Forelimb muscle (tissue), 1 donor: Measurements from ENCODE around the gene ADGRD1. TPM values are rescaled to one million over a fixed set of nuclear protein-coding genes. Genes with fewer than 3 reads are reported as not detected.

ENCODE experiments used
- DNase-seq: peaks from one replicate; pipeline ENCODE4 v3.0.0-alpha.2; 2013; ENCODE audit warnings: low read depth
- polyA plus RNA-seq: library from polyadenylated mRNA; unstranded; fragments of 120-200 nt; gene quantifications from one replicate; pipeline ENCODE4 v1.2.1, GENCODE V29; 2013; ENCODE audit not compliant: insufficient read length

Gene ADGRD1
- polyA plus RNA-seq, 1 donor: 9.5 TPM

DNA sequence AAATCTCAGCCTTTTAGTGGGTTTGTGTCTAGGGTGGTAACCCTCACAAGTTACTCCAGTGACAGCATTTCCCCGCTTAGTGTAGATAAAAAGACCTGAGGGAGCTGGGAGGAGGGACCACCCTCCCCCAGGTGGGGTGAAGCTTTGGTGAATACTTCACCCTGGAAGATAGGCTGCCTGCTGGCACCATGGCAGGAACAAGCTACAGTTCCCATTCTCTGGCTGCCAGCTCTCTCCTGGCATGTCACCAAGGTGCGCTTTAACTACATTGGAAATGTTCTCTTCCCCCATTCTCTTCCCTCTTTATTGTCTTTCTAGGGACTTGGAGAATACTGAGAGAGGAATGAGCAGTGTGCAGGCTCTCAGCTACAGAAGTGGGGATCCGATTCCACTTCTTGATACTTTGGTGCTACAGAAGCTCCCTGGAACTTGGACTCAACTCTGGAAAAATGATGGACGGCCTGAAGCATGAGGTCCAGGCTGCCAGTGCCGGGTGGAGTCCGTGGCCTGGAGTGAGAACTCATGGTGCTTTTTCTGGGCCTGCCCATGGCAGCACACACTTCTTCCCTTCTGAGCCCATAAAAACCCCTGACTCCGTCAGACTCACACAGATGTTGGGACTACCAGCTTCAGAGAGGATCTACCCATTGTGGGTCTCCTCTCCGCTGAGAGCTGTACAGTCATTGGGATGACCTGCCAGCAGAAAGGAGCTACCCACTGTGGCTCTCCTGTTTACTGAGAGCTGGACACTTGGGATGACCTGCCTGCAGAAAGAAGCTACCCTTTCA lies 198.0 kb downstream of the ADGRD1 start:
- no peak for DNase-seq

DNA sequence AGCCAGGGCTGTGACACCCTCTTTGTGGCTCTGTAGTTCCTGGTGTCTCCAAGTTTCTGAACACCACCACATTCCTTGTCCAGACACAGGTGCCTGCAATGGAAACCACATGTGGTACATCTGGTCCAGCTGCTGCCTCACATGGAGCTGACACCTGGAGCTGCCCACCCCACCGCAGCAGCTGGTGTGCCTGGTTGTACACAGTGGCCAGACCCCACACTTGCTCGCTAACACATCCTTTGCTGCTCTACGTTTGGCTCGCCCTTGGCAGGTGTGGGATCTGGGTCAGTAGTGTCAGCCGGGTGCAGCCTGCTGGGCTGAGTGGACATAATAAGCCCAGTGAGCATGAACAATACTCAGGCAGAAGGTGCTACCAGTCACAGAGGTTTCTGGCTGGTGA lies 198.9 kb downstream of the ADGRD1 start:
- no peak for DNase-seq

DNA sequence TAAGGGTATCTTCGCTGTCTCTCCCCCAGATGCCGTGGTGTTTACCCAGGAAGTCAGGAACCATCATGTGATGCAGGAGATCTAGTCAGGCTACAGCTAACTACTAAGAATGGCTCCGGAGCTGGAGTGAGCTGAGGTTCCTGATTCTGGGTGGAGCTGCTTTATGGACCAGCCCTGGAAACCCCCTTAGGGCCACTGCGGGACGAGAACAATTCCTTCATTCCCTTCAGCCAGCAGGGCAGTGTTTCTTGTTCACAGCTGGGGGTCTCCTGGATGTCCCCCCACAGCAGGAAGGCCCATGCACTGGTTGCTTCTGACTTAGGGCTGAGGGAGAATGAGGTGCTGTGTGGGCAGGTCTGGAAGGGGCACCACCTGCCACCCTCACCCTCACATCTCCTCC lies 199.3 kb downstream of the ADGRD1 start:
- no peak for DNase-seq

DNA sequence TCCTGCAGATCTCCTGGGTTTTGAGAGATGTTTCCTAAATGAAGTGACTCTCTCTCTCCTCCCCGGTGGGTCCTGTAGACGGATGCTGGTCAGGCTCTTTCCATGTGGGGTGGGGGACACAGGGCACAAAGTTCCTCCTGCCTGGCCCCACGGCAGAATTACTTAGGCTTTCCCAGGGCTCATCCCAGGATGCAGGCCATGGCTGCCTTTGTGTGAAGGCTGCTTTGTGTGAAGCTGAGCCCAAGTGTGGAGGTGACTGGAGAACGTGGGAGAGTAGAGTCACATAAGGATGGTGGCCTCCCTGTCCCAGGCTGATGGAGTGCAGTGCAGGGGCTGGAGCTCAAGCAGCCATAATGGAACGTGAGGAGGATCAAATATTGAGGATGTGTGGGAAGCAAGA lies 200.2 kb downstream of the ADGRD1 start:
- DNase-seq: no peak

DNA sequence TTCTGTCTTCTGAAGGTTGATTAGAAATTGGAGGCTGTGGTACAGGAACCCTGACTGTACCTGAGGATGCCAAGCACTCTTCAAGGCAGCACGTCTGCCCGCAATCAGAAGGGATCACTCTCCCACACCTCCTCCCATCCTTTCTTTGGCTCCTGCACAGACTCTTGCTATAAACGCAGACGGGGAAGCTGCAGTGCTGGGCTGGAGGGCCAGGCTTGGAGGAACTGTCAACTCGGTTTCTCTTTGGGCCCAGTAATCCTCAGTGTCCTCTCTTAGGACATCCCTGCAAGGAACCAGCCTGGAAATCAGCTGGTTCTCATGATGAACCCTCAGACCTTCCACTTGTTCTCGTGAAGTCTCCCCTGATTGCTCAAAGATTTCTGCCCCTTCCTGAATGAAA lies 201.4 kb downstream of the ADGRD1 start:
- no peak for DNase-seq

DNA sequence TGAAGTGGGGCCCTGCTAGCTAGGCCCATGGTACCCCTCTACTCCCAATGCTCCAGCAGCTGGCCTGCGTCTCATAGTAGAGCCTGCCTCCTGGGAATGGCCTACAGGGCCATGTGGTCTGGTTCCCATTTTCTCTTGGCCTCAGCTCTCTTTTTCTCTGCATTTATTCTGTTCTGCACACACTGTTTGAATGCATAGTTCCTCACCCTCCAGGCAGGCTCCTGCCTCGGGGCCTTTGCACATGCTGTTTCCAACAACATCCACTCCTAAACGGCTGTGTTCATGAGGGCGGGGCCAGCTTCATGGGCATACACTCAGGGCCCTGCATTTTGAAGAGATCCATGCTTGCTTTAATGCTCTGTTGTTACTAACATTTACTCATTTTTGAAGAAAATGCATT lies 204.0 kb downstream of the ADGRD1 start:
- no peak for DNase-seq

DNA sequence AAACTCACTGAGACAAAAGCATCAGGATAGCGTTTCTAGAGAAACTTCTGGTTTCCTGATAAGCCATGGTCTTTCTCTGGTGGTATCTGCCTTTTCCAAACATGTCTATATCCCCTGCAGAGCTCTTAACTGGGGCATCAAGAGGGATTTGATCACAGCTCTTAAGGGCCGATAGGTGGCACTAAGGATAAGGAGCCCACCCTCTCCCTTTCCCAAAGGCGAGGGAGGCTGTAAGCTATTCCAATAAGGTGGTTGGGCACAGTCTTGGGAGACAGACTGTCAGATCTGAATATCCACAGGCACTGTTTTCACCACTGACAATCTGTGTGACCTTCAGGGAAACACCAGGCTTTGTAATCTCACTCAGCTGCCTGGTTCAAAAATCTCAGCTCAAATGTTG lies 206.0 kb downstream of the ADGRD1 start:
- DNase-seq: no peak

DNA sequence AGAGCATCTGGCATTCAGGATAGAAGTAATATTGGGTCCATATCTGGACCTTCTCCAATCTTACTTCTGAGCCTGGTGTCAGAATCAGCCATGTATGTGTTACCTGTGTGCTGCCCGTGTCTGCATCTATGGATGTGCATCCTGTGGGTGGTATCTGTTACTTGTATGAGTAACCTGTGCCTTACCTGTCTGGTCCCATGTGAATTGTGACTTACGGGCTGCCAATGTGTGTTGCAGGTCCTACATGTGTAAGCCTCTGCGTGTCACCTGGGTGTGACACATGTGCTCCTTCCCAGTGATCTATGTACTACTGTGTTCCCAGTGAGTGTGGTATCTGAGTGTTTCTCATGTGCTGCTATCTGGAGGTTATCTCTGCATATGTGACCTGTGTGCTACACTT lies 208.4 kb downstream of the ADGRD1 start:
- no peak for DNase-seq

DNA sequence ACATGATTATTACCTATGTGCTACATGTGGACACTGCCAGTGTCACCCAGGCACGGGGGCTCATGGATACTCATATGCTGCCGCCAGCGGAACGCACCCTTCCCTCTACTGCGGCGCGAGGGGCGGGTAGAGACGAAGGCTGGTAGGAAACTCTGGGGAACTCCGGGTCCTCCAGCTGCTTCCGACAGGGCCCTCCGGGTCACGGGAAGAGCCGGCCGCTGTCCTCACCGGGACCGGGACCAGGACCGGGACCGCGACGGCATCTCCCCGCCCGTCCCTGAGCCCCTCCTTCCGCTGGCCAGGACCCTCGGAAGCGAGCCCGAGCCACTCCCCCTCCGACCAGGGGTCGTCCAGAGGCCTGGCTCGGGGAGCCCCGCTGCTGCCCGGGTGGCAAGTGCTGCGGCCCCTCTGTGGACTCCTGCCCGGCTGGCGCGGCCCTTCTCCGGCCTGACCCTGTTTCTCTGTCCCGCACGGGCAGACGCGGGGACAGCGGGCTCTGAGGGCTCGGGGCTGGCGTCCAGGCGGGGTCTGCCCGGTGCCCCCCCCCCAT lies 209.6 kb downstream of the ADGRD1 start:
- no peak for DNase-seq

DNA sequence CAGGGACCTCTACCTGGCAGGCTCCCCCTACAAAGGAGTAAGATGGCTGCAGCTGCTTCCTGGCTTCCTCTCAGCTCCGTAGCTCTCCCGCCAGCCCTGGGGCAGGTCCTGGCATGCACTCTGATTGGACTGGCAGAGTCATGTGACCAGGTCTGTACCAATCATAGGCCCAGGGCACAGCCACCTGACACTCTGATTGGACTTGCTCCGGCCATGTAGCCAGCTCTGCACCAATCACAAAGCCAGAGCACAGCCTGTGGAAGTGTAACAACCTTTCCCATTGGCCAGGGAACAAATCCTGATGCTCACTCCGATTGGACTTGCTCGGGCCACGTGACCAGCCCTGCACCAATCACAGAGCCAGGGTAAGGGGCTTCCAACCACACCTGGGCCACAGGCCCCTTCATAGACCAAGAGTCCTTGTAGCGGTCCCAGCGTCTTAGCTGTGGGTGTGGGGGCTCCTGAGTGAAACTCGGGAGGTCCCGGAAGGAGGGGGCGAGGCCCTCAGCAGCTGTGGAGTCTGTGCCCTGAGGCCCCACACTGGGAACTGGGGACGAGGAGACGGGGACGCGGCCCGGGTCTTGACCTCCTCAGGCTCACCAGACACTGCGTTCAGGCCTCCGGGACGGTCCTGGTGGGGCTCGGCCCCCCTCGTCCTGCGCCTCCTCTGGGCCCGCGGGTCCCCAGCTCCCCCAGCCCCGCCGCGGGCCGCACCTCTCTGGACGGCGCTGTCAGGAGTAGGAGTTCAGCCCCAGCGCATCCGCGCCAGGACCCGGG lies 210.6 kb downstream of the ADGRD1 start:
- no peak for DNase-seq

DNA sequence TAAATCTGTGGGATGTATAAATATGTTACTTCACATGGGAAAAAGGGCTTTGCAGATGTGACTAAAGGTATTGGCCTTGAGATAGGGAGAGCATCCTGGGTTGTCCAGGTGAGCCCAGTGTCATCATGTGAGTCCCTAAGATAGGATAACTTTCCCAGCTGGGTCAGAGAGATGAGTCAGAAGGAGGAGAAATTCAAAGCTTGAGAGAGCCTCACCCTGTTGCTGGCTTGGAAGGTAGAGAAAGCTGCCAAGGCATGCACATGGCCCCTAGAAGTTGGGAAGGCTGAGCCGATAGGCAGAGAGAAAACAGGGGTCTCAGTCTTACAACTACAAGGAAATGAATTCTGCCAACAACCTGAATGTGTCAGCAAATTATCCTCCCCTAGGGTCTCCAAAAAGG lies 213.0 kb downstream of the ADGRD1 start:
- DNase-seq: no peak

DNA sequence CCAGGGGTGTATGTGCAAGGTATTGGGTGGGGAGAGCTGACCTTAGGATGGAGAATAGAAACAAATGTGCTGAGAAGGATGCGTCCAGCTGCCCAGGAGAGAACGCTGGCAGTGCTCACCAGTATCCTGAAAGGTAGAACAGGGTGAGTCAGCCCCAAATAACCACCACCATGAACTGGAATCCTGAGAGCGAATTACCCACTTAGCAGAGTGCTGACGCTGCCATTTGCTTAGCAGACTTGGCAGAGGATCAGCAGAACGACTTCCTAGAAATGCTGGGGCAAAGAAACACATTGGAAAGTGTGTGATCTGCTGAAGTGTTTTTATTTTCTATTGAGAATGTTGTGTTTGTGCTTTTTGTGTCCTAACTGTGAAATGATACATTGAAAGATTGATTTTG lies 213.6 kb downstream of the ADGRD1 start:
- DNase-seq: no peak

DNA sequence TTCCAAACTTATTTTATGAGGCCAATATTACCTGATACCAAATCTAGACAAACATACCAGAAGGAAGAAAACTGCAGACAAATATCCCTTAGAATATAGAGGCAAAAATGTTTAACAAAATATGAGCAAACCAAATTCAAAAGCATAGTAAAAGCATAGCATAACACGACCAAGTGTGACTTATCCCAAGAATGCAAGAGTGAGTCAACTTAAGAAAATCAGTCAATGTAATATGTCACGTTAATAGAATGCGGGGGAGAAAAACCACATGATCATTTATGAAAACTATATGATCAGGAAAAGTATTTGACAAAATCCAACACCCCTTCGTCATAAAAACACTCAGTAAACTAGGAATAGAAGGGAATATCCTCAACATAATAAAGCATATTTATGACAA lies 217.3 kb downstream of the ADGRD1 start:
- DNase-seq: no peak

DNA sequence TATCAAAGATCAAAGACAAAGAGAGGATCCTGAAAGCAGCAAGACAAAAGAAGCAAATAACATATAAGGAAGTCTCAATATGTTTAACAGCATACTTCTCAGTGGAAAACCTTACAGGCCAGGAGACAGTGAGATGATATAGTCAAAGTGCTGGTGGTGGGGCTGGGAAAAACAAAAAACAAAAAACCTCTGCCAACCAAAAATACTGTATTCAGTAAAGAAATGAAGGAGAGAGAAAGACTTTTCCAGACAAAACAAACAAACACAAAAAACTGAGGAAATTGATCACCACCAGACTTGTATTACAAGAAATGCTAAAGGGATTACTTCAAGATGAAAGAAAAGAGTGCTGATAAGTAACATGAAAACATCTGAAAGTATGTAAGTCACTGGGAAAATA lies 221.2 kb downstream of the ADGRD1 start:
- no peak for DNase-seq

DNA sequence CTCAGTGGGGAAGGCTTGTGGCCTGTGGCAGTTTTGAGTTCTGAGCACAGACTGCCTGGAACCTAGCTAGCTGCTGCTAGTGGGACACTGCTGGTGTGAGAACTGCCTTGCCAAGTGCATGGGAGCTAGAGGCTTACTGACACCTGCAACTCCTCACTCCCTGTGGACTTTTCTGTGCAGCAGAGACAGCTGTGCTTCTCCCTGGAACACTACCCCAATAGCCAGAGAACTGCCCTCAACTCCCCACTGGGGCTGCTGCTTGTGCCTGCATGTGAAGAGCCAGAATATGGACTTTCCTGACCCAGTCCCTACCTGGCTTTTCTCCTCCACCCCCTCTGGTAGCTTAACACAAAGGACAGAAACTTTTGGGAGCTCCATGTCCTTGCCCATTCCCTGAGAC lies 222.6 kb downstream of the ADGRD1 start:
- no peak for DNase-seq

DNA sequence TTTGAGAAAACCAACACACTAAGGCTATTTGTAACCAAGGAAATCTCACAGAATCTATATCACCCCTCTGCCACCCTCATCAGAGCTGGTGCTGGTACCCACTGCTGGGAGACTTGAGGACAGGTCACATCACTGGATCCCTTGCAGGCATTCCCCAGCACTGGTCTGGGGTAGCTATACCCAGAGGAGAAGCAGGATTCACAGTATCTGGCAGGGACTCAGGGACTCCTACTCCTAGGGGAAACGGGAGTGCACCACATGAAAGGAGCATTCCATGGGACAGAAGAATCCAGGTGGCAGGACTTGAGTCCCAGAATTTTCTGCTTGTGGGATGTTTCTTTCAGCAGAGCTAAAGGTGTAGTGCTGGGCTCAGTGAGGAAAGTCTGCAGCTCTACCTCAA lies 223.2 kb downstream of the ADGRD1 start:
- DNase-seq: no peak

DNA sequence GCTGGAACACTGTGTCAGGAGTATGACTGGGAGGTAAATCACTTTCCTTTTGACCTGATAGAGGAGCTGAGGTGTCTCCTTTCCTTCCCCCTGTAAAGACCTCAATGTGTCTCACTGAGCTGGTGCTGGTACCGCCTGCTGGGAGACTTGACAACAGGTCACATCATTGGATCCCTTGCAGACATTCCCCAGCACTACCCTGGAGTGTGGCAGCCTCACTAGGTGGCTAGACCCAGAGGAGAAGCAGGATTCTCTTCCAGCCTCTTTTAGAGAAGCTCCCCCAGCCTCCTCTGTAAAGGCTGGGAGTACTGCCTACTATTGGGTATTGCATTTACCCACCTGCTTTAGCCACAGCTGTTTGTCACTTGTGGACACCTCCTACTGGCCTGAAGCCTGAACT lies 223.9 kb downstream of the ADGRD1 start:
- DNase-seq: no peak

DNA sequence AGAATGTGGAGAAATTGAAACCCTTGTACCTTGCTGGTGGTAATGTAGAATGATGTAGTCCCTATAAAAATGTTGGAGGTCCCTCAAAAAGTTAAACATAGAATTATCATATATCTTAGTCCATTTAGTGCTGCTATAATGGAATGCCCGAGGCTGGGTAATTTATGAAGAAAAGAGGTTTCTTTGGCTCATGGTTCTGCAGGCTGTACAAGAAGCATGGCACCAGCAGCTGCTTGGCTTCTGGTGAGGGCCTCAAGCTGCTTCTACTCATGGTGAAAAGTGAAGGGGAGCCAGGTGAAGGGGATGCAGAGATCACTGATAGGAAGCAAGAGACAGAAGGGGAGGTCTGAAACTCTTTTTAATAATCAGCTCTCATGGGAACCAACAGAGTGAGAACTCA lies 233.9 kb downstream of the ADGRD1 start:
- no peak for DNase-seq

DNA sequence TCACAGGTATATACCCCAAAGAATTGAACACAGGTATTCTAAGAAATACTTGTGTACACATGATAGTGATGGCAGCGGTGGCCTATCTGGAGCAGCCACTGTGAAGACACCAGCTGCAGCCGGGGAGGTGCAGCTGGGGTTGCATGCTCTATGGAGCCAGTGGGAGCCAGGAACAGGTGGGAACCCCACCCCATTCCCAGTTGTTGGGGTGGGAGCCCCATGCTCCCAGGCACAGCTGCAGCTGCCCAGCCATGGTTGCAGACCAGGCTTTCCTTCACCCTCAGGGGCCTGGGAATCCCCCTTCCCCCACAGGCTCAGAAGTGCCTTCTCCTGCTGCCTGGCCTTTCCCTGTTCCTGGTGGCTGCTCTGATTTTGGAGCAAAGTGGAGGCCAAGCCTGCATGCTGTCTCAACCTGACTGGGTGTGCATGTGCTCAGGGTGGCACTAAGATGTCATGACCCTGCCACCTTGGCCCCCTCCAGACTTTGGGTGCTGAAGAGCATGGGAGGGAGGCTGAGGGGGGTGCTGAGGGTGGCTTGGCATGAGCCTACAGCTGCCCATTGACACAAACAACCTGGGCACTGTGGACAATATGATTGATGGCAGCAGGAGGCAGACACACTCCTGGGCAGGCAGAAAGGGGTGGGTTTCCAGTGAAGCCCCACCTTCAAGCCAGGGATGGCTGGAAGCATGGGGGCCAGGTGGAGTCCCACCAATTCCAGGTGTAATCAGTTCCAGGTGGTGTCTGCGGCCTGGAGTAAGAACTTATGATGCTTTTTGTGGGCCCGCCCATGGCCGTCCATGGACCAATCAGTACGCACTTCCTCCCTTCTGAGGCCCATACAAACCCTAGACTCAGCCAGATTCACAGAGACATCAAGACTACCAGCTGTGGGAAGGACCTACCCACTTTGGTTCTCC lies 234.7 kb downstream of the ADGRD1 start:
- no peak for DNase-seq

DNA sequence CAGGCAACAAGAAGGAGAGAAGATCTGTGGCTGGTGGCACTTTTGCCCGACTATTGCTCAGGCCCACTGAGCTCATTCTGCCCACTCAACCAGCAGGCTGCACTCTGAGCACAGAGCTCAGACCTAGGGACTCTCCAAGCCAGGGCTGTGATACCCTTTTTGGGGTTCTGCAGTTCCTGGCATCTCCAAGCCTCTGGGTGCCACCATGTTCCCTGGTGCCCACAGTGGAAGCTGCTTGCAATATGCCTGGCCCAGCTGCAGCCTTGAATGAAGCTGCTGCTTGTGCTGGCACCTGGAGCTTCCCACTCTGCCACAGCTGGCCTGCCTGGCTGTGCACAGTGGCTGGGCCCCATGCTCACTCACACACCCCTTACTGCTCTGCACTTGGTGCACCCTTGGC lies 236.1 kb downstream of the ADGRD1 start:
- no peak for DNase-seq

DNA sequence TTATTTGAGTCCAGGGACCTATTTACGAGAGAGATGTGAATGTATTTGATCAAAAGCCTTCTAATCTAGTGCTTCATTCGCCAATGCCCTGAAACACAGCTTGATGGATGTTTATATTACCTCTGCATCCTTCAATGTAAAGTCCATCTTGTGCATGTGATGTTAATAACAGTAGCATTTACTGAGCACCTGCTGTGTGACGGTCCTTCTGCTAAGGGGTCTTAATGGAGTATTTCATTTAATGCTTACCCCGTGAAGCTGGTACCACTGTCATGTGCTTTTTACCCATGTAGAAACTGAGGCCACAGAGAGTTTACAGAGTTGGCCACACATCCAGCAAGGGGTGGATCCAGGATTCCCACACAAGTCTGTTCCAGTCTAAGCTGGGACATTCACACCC lies 237.3 kb downstream of the ADGRD1 start:
- no peak for DNase-seq
